GM13977 (cell line): ENCODE results near the gene ENPP5.

Experiments used
- DNase-seq: peaks from one replicate; pipeline ENCODE4 v3.0.0; 2012; ENCODE audit warnings: low spot score
- CTCF ChIP-seq: IDR thresholded peaks from 2 replicates; pipeline ENCODE4 v1.5.1; 2012; ENCODE audit warnings: mild to moderate bottlenecking, control low read depth; ENCODE audit not compliant: insufficient read depth; ENCODE audit errors: extremely low read depth, missing control alignments
- in situ Hi-C: fragments of 300-500 bp; cut with MboI; formaldehyde crosslinking; loops from one replicate; pipeline ENCODE4 v1.12.0; 2022; ENCODE audit warnings: low sequenced_read_pairs, low pct_unique_long_range_greater_than_20kb, mixed read lengths, inconsistent platforms; ENCODE audit not compliant: unreplicated experiment

Gene ENPP5

GRCh38 chr6:46170357-46171289 lies at the start of gene ENPP5:
ENPP5 (minus strand) TSS chr6:46170980; CDS start chr6:46168262, 2,718 bp downstream.
- in situ Hi-C loops, result no loop called here
- peak; percentile 84 for DNase-seq
- no peak for TF ChIP-seq CTCF

GRCh38 chr6:46219661-46220060 lies 48.9 kb upstream of the ENPP5 start:
- in situ Hi-C loops, result loop anchor here (10.0 kb wide), 1 partner anchor 185 kb away; no protein-coding TSS in a partner anchor
- no peak for DNase-seq
- TF ChIP-seq CTCF, result no peak

GRCh38 chr6:46218457-46218856 lies 47.7 kb upstream of the ENPP5 start:
- no peak for TF ChIP-seq CTCF
- no peak for DNase-seq
- in situ Hi-C loops, result loop anchor here (10.0 kb wide), 1 partner anchor 186 kb away; no protein-coding TSS in a partner anchor

- in situ Hi-C loops, result loop anchor here (10.0 kb wide), 1 partner anchor 187 kb away; no protein-coding TSS in a partner anchor
- TF ChIP-seq CTCF, result no peak
- DNase-seq, result peak; percentile 42
Observed at GRCh38 chr6:46217671-46218131, 46.9 kb upstream of the ENPP5 start.

GRCh38 chr6:46216879-46217278 lies 46.1 kb upstream of the ENPP5 start:
- no peak for DNase-seq
- in situ Hi-C loops, result loop anchor here (10.0 kb wide), 1 partner anchor 188 kb away; no protein-coding TSS in a partner anchor
- TF ChIP-seq CTCF, result no peak

- no peak for DNase-seq
- TF ChIP-seq CTCF, result no peak
- in situ Hi-C loops, result loop anchor here (10.0 kb wide), 1 partner anchor 189 kb away; no protein-coding TSS in a partner anchor
Observed at GRCh38 chr6:46215777-46216176, 45.0 kb upstream of the ENPP5 start.
